PC-3 (cell line): Measurements from ENCODE around the gene S100A16. TPM values are rescaled to one million over a fixed set of nuclear protein-coding genes. Genes with fewer than 3 reads are reported as not detected.

Experiments
- ATAC-seq: fragments of 200-7000 bp; cut with Tn5 transposase; 2 replicates; pipeline ENCODE4 v1.9.1; 2020; ENCODE audit warnings: mild to moderate bottlenecking, moderate library complexity
- BruUV-seq: library from RNA; stranded (reverse); fragments of 400-500 nt; replicated peaks from 2 replicates; lab custom pipeline; 2021; lab: Mats Ljungman, UMichigan
- CTCF ChIA-PET: fragments of 300-600 bp; sonication (Branson Sonifier 250); formaldehyde crosslinking; loops from one replicate; lab custom pipeline; 2022; ENCODE audit warnings: antibody characterized with exemption; lab: Charles Lee
- POLR2A ChIA-PET: fragments of 300-600 bp; sonication (Branson Sonifier 250); formaldehyde crosslinking; loops from one replicate; lab custom pipeline; 2022; ENCODE audit warnings: antibody characterized with exemption; ENCODE audit not compliant: unreplicated experiment; lab: Charles Lee
- DNase-seq: peaks from one replicate; pipeline ENCODE4 v3.0.0-alpha.2; 2015
- H2AFZ ChIP-seq: fragments of 300-600 bp; sonication (generic); 2 replicates; pipeline ENCODE4 v1.6.0; 2016; ENCODE audit warnings: antibody characterized with exemption, low read length
- H3F3A ChIP-seq: fragments of 300-600 bp; sonication (generic); one replicate; pipeline ENCODE4 v1.6.0; 2017; ENCODE audit warnings: antibody characterized with exemption, low read length, control low read depth, mild to moderate bottlenecking; ENCODE audit not compliant: unreplicated experiment
- H3K27ac ChIP-seq: fragments of 300-600 bp; sonication (generic); 2 replicates; pipeline ENCODE4 v1.5.1; 2016; ENCODE audit warnings: mild to moderate bottlenecking, low read length
- H3K27me3 ChIP-seq: fragments of 300-600 bp; sonication (generic); 2 replicates; pipeline ENCODE4 v1.6.1; 2016; ENCODE audit warnings: low read length, mixed read lengths
- H3K36me3 ChIP-seq: fragments of 300-600 bp; sonication (generic); 2 replicates; pipeline ENCODE4 v1.6.1; 2016; ENCODE audit warnings: low read depth, mixed run types, low read length, mixed read lengths
- H3K4me1 ChIP-seq: fragments of 300-600 bp; sonication (generic); 2 replicates; pipeline ENCODE4 v1.5.1; 2016; ENCODE audit warnings: low read length; ENCODE audit not compliant: insufficient read depth
- H3K4me2 ChIP-seq: fragments of 300-600 bp; sonication (generic); 2 replicates; pipeline ENCODE4 v1.6.0; 2016; ENCODE audit warnings: low read length
- H3K4me3 ChIP-seq: fragments of 300-600 bp; sonication (generic); 2 replicates; pipeline ENCODE4 v1.5.1; 2016; ENCODE audit warnings: mild to moderate bottlenecking, low read length, mixed read lengths
- H3K79me2 ChIP-seq: fragments of 300-600 bp; sonication (generic); 2 replicates; pipeline ENCODE4 v1.6.1; 2017; ENCODE audit warnings: low read length, mixed read lengths
- H3K9ac ChIP-seq: fragments of 300-600 bp; sonication (generic); 2 replicates; pipeline ENCODE4 v1.6.0; 2016; ENCODE audit warnings: mild to moderate bottlenecking, low read length
- H3K9me2 ChIP-seq: fragments of 300-600 bp; sonication (generic); replicated peaks from 2 replicates; pipeline ENCODE4 v1.6.1; 2016; ENCODE audit warnings: mixed run types, low read length, mixed read lengths
- H3K9me3 ChIP-seq: fragments of 300-600 bp; sonication (generic); 2 replicates; pipeline ENCODE4 v1.6.1; 2016; ENCODE audit warnings: low read length, mixed read lengths
- H4K20me1 ChIP-seq: fragments of 300-600 bp; sonication (generic); 2 replicates; pipeline ENCODE4 v1.6.1; 2016; ENCODE audit warnings: low read length, mixed read lengths
- CTCF ChIP-seq: fragments of 300-600 bp; sonication (generic); conservative IDR thresholded peaks from 2 replicates; pipeline ENCODE4 v1.5.1; 2017; ENCODE audit warnings: antibody characterized with exemption, low read depth, mild to moderate bottlenecking, low read length
- EZH2 ChIP-seq: fragments of 300-600 bp; sonication (generic); IDR thresholded peaks from one replicate; pipeline ENCODE4 v1.6.1; 2017; ENCODE audit warnings: antibody characterized with exemption, mild to moderate bottlenecking, low read length; ENCODE audit not compliant: unreplicated experiment
- EZH2phosphoT487 ChIP-seq: fragments of 300-600 bp; sonication (generic); IDR thresholded peaks from 2 replicates; pipeline ENCODE4 v1.6.1; 2018; ENCODE audit warnings: mild to moderate bottlenecking, antibody characterized with exemption, low read length, borderline replicate concordance
- intact Hi-C: fragments of 100-400 bp; cut with micrococcal nuclease; formaldehyde crosslinking; loops from 2 replicates; pipeline ENCODE4 v1.9.0; 2023
- total RNA-seq: library from RNA; depleted of rRNA; stranded (reverse); fragments of >200 nt; gene quantifications from 2 replicates; pipeline ENCODE4 v1.2.3, GENCODE V29; 2014

The S100A16 gene
- total RNA-seq, 1 experiment from 2014 or later, result 1,254 TPM

DNA sequence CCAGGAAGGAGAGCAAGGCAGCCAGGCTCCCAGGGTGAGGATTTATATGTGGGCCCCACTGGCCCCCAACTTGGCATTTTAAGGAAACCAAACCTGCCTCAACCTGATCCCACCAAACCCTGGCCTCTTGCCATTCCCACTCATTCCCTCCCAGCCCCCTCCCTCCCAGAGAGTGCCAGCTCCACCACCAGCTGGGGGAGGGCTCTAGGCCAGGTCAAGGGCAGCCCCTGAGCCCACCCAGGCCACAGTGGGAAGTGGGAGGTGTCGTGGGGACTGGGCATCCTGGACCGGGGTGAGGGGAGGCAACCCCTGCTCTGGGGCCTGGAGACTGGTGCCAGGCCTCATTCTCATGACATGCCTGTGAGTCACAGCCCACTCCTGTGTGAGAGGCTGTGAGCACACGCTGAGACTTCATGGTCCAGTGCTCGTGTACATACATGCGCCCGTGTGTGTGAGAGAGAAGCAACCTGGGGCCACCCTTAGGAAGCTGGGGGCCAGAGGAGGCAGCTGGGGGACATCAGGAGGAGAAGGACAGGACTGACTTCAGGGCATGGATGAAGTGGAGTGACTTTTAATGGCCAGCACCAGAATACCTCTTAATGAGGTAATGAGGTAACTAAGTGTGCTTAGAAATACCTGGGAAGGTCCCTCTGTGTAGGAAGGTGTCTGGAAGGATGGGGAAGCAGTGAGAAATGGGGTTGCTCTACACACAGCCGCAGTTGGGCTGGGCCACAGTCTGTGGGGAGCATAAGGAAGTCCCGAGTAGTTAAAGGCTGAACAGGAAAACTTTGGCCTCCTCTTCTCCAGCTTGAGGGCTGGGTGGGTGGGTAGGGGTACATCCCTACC, 47.2 kb downstream of the S100A16 start, which contains the start of gene S100A2:
S100A2 (minus strand) TSS at position 316 of the 846 bp plus-strand sequence. CDS start 1,967 bp downstream, outside the sequence.
- H3K4me2 ChIP-seq, result peak within 1 kb of the TSS; percentile 84
- ATAC-seq, result peak; percentile 49
- no peaks in the 10 kb centered on the region for H3K9me2 ChIP-seq
- BruUV-seq, result no TSS peak
- H3K79me2 ChIP-seq, result peaks cover 38% of the 10 kb centered on the region
- H3K9me3 ChIP-seq, result no peaks in the 10 kb centered on the region
- H3F3A ChIP-seq, result peaks cover 8% of the 10 kb centered on the region
- H3K27me3 ChIP-seq, result no peaks in the 10 kb centered on the region
- ChIA-PET CTCF (interaction anchor here (0.8 to 2.1 kb wide), 6 partner anchors 21 to 68 kb away, joined by 3 to 25 read pairs (median 5); partner anchors contain the start of genes CHTOP, S100A13 and S100A6), POLR2A (interaction anchor here (0.6 to 2.1 kb wide), 16 partner anchors 8 to 515 kb away, joined by 3 to 35 read pairs (median 8); partner anchors contain the start of genes S100A13, S100A16, S100A4 and S100A5)
- DNase-seq, result peak; percentile 98
- TF ChIP-seq EZH2 (no peak), EZH2phosphoT487 (no peak), CTCF (no peak)
- H3K27ac ChIP-seq, result peak within 1 kb of the TSS; percentile 100
- no peaks in the 10 kb centered on the region for H3K36me3 ChIP-seq
- no peaks in the 10 kb centered on the region for H4K20me1 ChIP-seq
- peak within 1 kb of the TSS; percentile 54 for H3K4me3 ChIP-seq
- 0 out of 2 replicates have a peak within 1 kb of the TSS, but pooled peaks have one; percentile 10 for H2AFZ ChIP-seq
- intact Hi-C loops, result loop anchor here (1.0 kb wide), 2 partner anchors 20 to 44 kb away; partner anchors contain the start of gene S100A4
- peak within 1 kb of the TSS; percentile 94 for H3K9ac ChIP-seq
- H3K4me1 ChIP-seq, result peaks cover 63% of the 10 kb centered on the region

DNA sequence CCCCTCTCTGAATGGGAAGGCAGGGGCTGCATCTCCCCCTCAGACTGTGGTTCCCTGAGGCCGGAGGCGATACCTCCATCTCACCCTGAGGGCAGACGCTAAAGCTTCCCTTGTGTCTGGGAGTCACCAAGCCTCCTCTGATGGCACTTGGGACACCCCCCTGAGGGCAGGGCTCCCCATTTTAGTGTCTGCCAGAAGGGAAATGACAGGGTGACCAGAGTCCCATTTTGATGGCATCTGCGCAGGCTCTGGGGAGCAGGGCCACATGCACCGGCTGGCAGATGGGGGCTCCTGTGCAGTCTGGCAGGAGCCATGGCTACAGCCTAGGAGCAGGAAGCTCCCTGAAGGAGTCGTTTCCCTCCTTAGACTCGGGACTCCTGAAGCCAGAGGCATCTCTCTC, 48.9 kb downstream of the S100A16 start:
- DNase-seq (no peak), ATAC-seq (no peak)
- CTCF ChIA-PET, result interaction anchor here (1.4 kb wide), 1 partner anchor 30 kb away, joined by 3 read pairs; no protein-coding TSS in a partner anchor
- H3K36me3 ChIP-seq, result no peaks in the 10 kb centered on the region
- no peaks in the 10 kb centered on the region for H3K9me2 ChIP-seq
- H4K20me1 ChIP-seq, result no peaks in the 10 kb centered on the region
- intact Hi-C loops, result no loop called here
- BruUV-seq, result no TSS peak
- H3K4me2 ChIP-seq, result peak overlapping the region; percentile 84
- H3K27me3 ChIP-seq, result no peaks in the 10 kb centered on the region
- H3F3A ChIP-seq, result peaks cover 8% of the 10 kb centered on the region
- H3K79me2 ChIP-seq, result peaks cover 38% of the 10 kb centered on the region
- no peak for TF ChIP-seq EZH2
- no peak for TF ChIP-seq CTCF
- no peak for TF ChIP-seq EZH2phosphoT487
- peaks cover 58% of the 10 kb centered on the region for H3K4me1 ChIP-seq
- no peak overlapping the region for H2AFZ ChIP-seq
- H3K9ac ChIP-seq, result peak overlapping the region; percentile 94
- peak overlapping the region; percentile 100 for H3K27ac ChIP-seq
- no peaks in the 10 kb centered on the region for H3K9me3 ChIP-seq
- peak overlapping the region; percentile 12; the same call in 1 of the 2 replicates for H3K4me3 ChIP-seq
- POLR2A ChIA-PET, result interaction anchor here (1.6 kb wide), 1 partner anchor 29 kb away, joined by 3 read pairs; the partner anchor contains the start of gene S100A6
